K562 (cell line): ENCODE results near the gene DCAF11. TPM values are rescaled to one million over a fixed set of nuclear protein-coding genes. Genes with fewer than 3 reads are reported as not detected.

Experiments
- ARID4B ChIP-seq: sonication (generic); formaldehyde crosslinking; IDR thresholded peaks from 2 replicates; pipeline ENCODE4 v1.8.0; 2022; ENCODE audit warnings: mild to moderate bottlenecking, missing genetic modification reagents
- CSDE1 ChIP-seq, 2 experiments: fragments of 450-650 bp; IDR thresholded peaks; 2 replicates each; pipeline ENCODE4 v1.6.1; 2016; ENCODE audit warnings: mild to moderate bottlenecking in 1 of 2
- DNMT1 ChIP-seq: fragments of 450-650 bp; IDR thresholded peaks from 2 replicates; pipeline ENCODE4 v1.6.1; 2016; ENCODE audit warnings: antibody characterized with exemption, mild to moderate bottlenecking
- EGR1 ChIP-seq: fragments of 450-650 bp; conservative IDR thresholded peaks from 2 replicates; pipeline ENCODE4 v1.6.1; 2017; ENCODE audit warnings: mild to moderate bottlenecking
- EHMT2 ChIP-seq: fragments of 450-650 bp; IDR thresholded peaks from 2 replicates; pipeline ENCODE4 v1.6.1; 2018; ENCODE audit warnings: antibody characterized with exemption
- FOXP1 ChIP-seq: sonication (generic); formaldehyde crosslinking; IDR thresholded peaks from 2 replicates; pipeline ENCODE4 v1.8.0; 2022; ENCODE audit warnings: mild to moderate bottlenecking, missing genetic modification reagents
- MAZ ChIP-seq, 2 experiments: fragments of 450-650 bp in 1 of 2; sonication (generic) in 1 of 2; formaldehyde crosslinking; IDR thresholded peaks in 1 of 2; conservative IDR thresholded peaks in 1 of 2; 2 replicates each; pipeline versions ENCODE4 v1.4.0 to v1.5.0; 2020; ENCODE audit warnings: mild to moderate bottlenecking in 1 of 2, missing genetic modification reagents in 1 of 2
- PKNOX1 ChIP-seq: fragments of 450-650 bp; IDR thresholded peaks from 2 replicates; pipeline ENCODE4 v1.6.1; 2016
- SOX6 ChIP-seq: fragments of 450-650 bp; IDR thresholded peaks from 2 replicates; pipeline ENCODE4 v1.6.1; 2014; ENCODE audit warnings: mild to moderate bottlenecking
- TGIF2 ChIP-seq: sonication (generic); formaldehyde crosslinking; IDR thresholded peaks from 2 replicates; pipeline ENCODE4 v1.8.1; 2022; ENCODE audit warnings: mild to moderate bottlenecking, missing genetic modification reagents, moderate library complexity
- THRB ChIP-seq: fragments of 450-650 bp; formaldehyde crosslinking; conservative IDR thresholded peaks from 2 replicates; pipeline ENCODE4 v1.4.0; 2022; ENCODE audit warnings: mild to moderate bottlenecking, missing genetic modification characterization
- ZNF655 ChIP-seq: fragments of 250-450 bp; sonication (Bioruptor Pico); IDR thresholded peaks from 2 replicates; pipeline ENCODE4 v1.5.0; 2021
- polyA plus RNA-seq, 8 experiments: library from polyadenylated mRNA; depleted of rRNA in 4 of 8; stranded (reverse) in 5 of 8; unstranded in 3 of 8; fragments of >200 nt; fragmentation: Nextera tagmentation in 2 of 8; fragmentation: Illumina TruSeq in 1 of 8; extraction: Ambion mirVana in 2 of 8; extraction: Trizol in 1 of 8; gene quantifications; 2 replicates each; pipeline versions ENCODE4 v1.2.1 to v1.2.3, GENCODE V29; 2011 to 2014; ENCODE audit warnings: inconsistent platforms in 1 of 8, missing spikeins in 1 of 8
- total RNA-seq, 7 experiments: library from RNA; depleted of rRNA in 6 of 7; stranded (reverse); fragments of >200 nt in 6 of 7; fragmentation: Illumina TruSeq in 2 of 7; extraction: Trizol in 2 of 7; gene quantifications; 2 replicates each; pipeline versions ENCODE4 v1.2.1 to v1.2.3, GENCODE V29; 2011 to 2021; ENCODE audit warnings: low replicate concordance in 1 of 7

Gene DCAF11
- total and polyA plus RNA-seq, 9 of the 15 experiments (the other 6 are each of a cell fraction or from before 2014, with no cell fraction given), result 8.5 to 46.2 (median 36.4) TPM

GRCh38 chr14:24160850-24161804, 46.5 kb downstream of the DCAF11 start, which contains the start of gene IRF9 (continued):
- TF ChIP-seq MAZ (CRISPR knock-in tag; conservative IDR thresholded peaks at IDR 0.05 in 1 of 2, IDR thresholded peaks at IDR 0.05 in 1 of 2), result peak; percentile 73 to 76; a peak in 3 of 4 replicates
- no peak for TF ChIP-seq ZNF655
- no peak for TF ChIP-seq PKNOX1
- TF ChIP-seq FOXP1 (CRISPR knock-in tag), result no peak
- no peak for TF ChIP-seq DNMT1
- TF ChIP-seq SOX6, result peak; percentile 73
- TF ChIP-seq EGR1, result no peak
- TF ChIP-seq THRB (CRISPR knock-in tag), result no peak
- TF ChIP-seq CSDE1 (IDR thresholded peaks at IDR 0.05), result no peak
- no peak for TF ChIP-seq EHMT2
- 0 out of 2 replicates have a peak, but pooled peaks have one; percentile 40 for TF ChIP-seq ARID4B (CRISPR knock-in tag)
- no peak for TF ChIP-seq TGIF2 (CRISPR knock-in tag)
